Hair follicular keratinocyte (primary cell): ENCODE measurements around the gene PSMB1. TPM values are rescaled to one million over a fixed set of nuclear protein-coding genes. Genes with fewer than 3 reads are reported as not detected.

Experiments
- total RNA-seq: library from RNA; depleted of rRNA; stranded (reverse); fragments of >200 nt; gene quantifications from 2 replicates; pipeline ENCODE4 v1.2.3, GENCODE V29; 2015

The PSMB1 gene
- 383 and 482 TPM in 2 replicates for total RNA-seq

GRCh38 chr6:170552765-170553533, at the start of gene PSMB1:
PSMB1 (minus strand) TSS chr6:170553307; CDS start chr6:170553242, 65 bp downstream.

GRCh38 chr6:170584181-170584953, 31.3 kb upstream of the PSMB1 start, which contains the start of gene PDCD2:
PDCD2 (minus strand) TSS chr6:170584637; CDS start chr6:170584581, 56 bp downstream.

DNA sequence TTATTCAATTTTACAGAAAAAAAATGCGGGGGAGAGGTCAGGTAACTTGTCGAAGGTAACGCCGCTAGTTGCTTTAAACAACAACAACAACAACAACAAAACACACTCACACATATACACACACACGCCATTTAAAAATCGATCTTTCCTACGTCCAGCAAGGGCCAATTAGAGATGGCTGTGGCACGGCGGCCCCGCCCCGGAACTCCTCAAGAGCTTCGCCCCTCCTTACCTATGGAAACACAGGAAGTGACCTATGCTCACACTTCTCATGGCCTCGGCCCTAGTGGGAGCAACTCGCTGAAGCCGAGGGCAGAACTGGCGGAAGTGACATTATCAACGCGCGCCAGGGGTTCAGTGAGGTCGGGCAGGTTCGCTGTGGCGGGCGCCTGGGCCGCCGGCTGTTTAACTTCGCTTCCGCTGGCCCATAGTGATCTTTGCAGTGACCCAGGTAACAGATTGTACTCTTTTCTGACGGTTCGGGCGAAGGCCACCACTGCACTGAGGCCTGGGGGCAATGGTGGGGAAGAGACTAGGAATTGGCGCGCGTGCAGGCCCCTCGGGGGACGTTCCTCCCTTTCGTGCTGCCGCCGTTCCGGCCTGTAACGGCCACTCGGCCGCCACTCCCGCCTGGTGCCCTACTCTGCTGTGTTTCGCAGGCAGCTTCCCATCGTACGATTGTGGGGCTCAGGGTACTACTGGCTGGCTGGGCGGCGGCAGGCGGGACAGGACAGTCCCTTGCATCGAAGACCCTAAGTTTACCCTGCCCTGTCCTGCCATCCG, 1.1 kb upstream of the PSMB1 start, which contains the start of gene TBP:
Gene TBP, plus strand, starts transcription at position 357 of the 783 bp plus-strand sequence. CDS start 2,661 bp downstream, outside the sequence.

Other genes with a start within 250 kb of the PSMB1 start
- gene FAM120B, start 246.5 kb downstream of the PSMB1 start, total RNA-seq, result 8.2 and 13.0 TPM in 2 replicates
- 13.9 and 25.2 TPM in 2 replicates for gene TBP, start 1.1 kb upstream of the PSMB1 start, total RNA-seq
- 96.4 and 123 TPM in 2 replicates for gene PDCD2, start 31.3 kb upstream of the PSMB1 start, total RNA-seq